ENCODE data around the gene SPEN. TPM values are rescaled to one million over a fixed set of nuclear protein-coding genes. Genes with fewer than 3 reads are reported as not detected.

SPEN gene
- total and polyA plus RNA-seq, 10 of the 15 experiments (the other 5 are each of a cell fraction or from before 2014, with no cell fraction given): 5.2 to 58.7 (median 20.1) TPM

DNA sequence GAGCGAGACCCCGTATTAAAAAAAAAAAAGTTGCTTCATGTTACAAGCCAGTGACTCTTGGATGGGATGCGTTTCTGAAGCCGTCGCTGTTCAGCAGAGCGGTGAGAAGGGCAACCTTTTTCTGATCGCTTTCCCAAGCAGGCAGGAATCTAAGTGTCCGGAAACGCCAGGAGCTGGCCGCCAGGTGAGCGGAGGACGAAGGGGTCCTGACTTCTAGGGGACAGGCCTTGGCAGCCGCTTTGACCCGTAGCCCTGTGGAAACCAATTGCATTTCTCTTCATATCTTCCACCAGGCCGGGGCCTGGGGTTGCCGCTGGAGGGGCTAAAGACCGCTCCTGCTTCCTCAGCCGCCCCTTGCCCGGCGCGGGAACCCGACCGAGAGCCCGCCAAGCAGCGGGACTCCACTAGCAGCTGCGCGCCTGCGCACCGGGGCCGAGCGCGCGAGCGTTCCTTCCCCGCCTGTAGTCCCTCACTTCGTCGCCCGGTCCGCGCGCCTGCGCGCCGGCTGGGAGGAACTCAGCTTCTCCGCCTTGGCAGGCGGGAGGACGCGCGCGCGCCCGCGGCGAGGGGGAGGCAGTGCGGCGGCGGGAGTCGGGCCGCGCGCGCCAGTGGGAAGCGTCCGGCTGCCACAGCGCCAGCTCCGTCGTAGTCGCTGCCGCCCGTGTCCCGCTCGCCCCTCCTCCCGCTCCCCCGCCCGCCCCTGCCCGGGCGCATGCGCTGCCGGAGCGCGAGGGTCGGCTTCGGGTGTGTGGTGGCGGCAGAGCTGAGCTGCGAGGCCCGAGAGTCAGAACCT is at the start of gene SPEN (continued):
- TF ChIP-seq, protein P1, sequence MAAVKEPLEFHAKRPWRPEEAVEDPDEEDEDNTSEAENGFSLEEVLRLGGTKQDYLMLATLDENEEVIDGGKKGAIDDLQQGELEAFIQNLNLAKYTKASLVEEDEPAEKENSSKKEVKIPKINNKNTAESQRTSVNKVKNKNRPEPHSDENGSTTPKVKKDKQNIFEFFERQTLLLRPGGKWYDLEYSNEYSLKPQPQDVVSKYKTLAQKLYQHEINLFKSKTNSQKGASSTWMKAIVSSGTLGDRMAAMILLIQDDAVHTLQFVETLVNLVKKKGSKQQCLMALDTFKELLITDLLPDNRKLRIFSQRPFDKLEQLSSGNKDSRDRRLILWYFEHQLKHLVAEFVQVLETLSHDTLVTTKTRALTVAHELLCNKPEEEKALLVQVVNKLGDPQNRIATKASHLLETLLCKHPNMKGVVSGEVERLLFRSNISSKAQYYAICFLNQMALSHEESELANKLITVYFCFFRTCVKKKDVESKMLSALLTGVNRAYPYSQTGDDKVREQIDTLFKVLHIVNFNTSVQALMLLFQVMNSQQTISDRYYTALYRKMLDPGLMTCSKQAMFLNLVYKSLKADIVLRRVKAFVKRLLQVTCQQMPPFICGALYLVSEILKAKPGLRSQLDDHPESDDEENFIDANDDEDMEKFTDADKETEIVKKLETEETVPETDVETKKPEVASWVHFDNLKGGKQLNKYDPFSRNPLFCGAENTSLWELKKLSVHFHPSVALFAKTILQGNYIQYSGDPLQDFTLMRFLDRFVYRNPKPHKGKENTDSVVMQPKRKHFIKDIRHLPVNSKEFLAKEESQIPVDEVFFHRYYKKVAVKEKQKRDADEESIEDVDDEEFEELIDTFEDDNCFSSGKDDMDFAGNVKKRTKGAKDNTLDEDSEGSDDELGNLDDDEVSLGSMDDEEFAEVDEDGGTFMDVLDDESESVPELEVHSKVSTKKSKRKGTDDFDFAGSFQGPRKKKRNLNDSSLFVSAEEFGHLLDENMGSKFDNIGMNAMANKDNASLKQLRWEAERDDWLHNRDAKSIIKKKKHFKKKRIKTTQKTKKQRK (IDR thresholded peaks at IDR 0.05; ENCODE audit: low read depth, low read length): no peak
- TF ChIP-seq, protein P2, sequence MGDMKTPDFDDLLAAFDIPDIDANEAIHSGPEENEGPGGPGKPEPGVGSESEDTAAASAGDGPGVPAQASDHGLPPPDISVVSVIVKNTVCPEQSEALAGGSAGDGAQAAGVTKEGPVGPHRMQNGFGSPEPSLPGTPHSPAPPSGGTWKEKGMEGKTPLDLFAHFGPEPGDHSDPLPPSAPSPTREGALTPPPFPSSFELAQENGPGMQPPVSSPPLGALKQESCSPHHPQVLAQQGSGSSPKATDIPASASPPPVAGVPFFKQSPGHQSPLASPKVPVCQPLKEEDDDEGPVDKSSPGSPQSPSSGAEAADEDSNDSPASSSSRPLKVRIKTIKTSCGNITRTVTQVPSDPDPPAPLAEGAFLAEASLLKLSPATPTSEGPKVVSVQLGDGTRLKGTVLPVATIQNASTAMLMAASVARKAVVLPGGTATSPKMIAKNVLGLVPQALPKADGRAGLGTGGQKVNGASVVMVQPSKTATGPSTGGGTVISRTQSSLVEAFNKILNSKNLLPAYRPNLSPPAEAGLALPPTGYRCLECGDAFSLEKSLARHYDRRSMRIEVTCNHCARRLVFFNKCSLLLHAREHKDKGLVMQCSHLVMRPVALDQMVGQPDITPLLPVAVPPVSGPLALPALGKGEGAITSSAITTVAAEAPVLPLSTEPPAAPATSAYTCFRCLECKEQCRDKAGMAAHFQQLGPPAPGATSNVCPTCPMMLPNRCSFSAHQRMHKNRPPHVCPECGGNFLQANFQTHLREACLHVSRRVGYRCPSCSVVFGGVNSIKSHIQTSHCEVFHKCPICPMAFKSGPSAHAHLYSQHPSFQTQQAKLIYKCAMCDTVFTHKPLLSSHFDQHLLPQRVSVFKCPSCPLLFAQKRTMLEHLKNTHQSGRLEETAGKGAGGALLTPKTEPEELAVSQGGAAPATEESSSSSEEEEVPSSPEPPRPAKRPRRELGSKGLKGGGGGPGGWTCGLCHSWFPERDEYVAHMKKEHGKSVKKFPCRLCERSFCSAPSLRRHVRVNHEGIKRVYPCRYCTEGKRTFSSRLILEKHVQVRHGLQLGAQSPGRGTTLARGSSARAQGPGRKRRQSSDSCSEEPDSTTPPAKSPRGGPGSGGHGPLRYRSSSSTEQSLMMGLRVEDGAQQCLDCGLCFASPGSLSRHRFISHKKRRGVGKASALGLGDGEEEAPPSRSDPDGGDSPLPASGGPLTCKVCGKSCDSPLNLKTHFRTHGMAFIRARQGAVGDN (IDR thresholded peaks at IDR 0.05): 0 out of 2 replicates have a peak, but pooled peaks have one; percentile 28
- TF ChIP-seq BHLHE40 (IDR thresholded peaks at IDR 0.05; ENCODE audit: borderline replicate concordance in 1 of 2, low read depth in 2 of 2, low read length in 1 of 2) (peak; percentile 33 to 72; a peak in 2 of 4 replicates), ZNF24 (IDR thresholded peaks at IDR 0.05) (peak; percentile 37; the same call in 1 of the 2 replicates), RELA (IDR thresholded peaks at IDR 0.05; ENCODE audit: borderline replicate concordance, partially characterized antibody) (peak; percentile 63), HCFC1 (IDR thresholded peaks at IDR 0.05; ENCODE audit: low read length) (no peak), CBX3 (IDR thresholded peaks at IDR 0.05; ENCODE audit: borderline replicate concordance, low read depth) (no peak), CHD2 (IDR thresholded peaks at IDR 0.05; ENCODE audit: borderline replicate concordance, low read depth, low read length) (peak; percentile 17; the same call in 1 of the 2 replicates), LARP7 (IDR thresholded peaks at IDR 0.05) (peak; percentile 25; the same call in 1 of the 2 replicates), ESRRA (IDR thresholded peaks at IDR 0.05; ENCODE audit: low read length) (no peak), RB1 (IDR thresholded peaks at IDR 0.05; ENCODE audit: borderline replicate concordance) (peak; percentile 97; the same call in 1 of the 2 replicates), POLR2AphosphoS2 (IDR thresholded peaks at IDR 0.05; ENCODE audit: low read depth, low read length) (no peak), IKZF1 (conservative IDR thresholded peaks at IDR 0.05) (peak; percentile 90), FOS (IDR thresholded peaks at IDR 0.05; ENCODE audit: borderline replicate concordance, extremely low read depth, insufficient read length) (no peak), TCF3 (IDR thresholded peaks at IDR 0.05; ENCODE audit: borderline replicate concordance, insufficient read depth, low read depth, low read length) (peak; percentile 35; the same call in 1 of the 2 replicates)
- TF ChIP-seq, protein P3, sequence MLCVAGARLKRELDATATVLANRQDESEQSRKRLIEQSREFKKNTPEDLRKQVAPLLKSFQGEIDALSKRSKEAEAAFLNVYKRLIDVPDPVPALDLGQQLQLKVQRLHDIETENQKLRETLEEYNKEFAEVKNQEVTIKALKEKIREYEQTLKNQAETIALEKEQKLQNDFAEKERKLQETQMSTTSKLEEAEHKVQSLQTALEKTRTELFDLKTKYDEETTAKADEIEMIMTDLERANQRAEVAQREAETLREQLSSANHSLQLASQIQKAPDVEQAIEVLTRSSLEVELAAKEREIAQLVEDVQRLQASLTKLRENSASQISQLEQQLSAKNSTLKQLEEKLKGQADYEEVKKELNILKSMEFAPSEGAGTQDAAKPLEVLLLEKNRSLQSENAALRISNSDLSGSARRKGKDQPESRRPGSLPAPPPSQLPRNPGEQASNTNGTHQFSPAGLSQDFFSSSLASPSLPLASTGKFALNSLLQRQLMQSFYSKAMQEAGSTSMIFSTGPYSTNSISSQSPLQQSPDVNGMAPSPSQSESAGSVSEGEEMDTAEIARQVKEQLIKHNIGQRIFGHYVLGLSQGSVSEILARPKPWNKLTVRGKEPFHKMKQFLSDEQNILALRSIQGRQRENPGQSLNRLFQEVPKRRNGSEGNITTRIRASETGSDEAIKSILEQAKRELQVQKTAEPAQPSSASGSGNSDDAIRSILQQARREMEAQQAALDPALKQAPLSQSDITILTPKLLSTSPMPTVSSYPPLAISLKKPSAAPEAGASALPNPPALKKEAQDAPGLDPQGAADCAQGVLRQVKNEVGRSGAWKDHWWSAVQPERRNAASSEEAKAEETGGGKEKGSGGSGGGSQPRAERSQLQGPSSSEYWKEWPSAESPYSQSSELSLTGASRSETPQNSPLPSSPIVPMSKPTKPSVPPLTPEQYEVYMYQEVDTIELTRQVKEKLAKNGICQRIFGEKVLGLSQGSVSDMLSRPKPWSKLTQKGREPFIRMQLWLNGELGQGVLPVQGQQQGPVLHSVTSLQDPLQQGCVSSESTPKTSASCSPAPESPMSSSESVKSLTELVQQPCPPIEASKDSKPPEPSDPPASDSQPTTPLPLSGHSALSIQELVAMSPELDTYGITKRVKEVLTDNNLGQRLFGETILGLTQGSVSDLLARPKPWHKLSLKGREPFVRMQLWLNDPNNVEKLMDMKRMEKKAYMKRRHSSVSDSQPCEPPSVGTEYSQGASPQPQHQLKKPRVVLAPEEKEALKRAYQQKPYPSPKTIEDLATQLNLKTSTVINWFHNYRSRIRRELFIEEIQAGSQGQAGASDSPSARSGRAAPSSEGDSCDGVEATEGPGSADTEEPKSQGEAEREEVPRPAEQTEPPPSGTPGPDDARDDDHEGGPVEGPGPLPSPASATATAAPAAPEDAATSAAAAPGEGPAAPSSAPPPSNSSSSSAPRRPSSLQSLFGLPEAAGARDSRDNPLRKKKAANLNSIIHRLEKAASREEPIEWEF (IDR thresholded peaks at IDR 0.05; ENCODE audit: insufficient replicate concordance, low read depth, low read length): no peak
